GM21515 (cell line): Measurements from ENCODE around the gene FAM20C.

Source experiments
- ATAC-seq: cut with Tn5 transposase; IDR thresholded peaks from one replicate; pipeline ENCODE4 v1.9.1; 2021; ENCODE audit not compliant: unreplicated experiment

FAM20C gene

GRCh38 chr7:191981-192649 is at the start of gene FAM20C:
FAM20C (plus strand) TSS chr7:192571; CDS start chr7:193200, 629 bp downstream.
- no peak for ATAC-seq

- no peak for ATAC-seq
Observed at GRCh38 chr7:143145-143751, 49.1 kb upstream of the FAM20C start.

GRCh38 chr7:143811-144453 is 48.4 kb upstream of the FAM20C start:
- ATAC-seq: no peak

GRCh38 chr7:144454-144826 is 47.9 kb upstream of the FAM20C start:
- ATAC-seq: no peak

GRCh38 chr7:145863-146262 is 46.5 kb upstream of the FAM20C start:
- no peak for ATAC-seq

GRCh38 chr7:148543-148931 is 43.8 kb upstream of the FAM20C start:
- no peak for ATAC-seq

- peak; percentile 95 for ATAC-seq
Observed at GRCh38 chr7:148932-149790, 43.2 kb upstream of the FAM20C start.

GRCh38 chr7:149791-150636 is 42.4 kb upstream of the FAM20C start:
- ATAC-seq: peak; percentile 18

GRCh38 chr7:150811-151221 is 41.6 kb upstream of the FAM20C start:
- ATAC-seq: no peak

- ATAC-seq: no peak
Observed at GRCh38 chr7:151346-152050, 40.9 kb upstream of the FAM20C start.

GRCh38 chr7:152702-153391 is 39.5 kb upstream of the FAM20C start:
- ATAC-seq: no peak

GRCh38 chr7:153604-154003 is 38.8 kb upstream of the FAM20C start:
- no peak for ATAC-seq

GRCh38 chr7:154096-154799 is 38.1 kb upstream of the FAM20C start:
- ATAC-seq: no peak

- ATAC-seq: no peak
Observed at GRCh38 chr7:155469-155900, 36.9 kb upstream of the FAM20C start.

GRCh38 chr7:156111-157007 is 36.0 kb upstream of the FAM20C start:
- ATAC-seq: no peak

GRCh38 chr7:157008-157310 is 35.4 kb upstream of the FAM20C start:
- ATAC-seq: no peak

GRCh38 chr7:157771-158625 is 34.4 kb upstream of the FAM20C start:
- no peak for ATAC-seq
